Lung (tissue), 12 donors: ENCODE data around the gene HIPK2. TPM values are rescaled to one million over a fixed set of nuclear protein-coding genes. Genes with fewer than 3 reads are reported as not detected.

Experiments used
- ATAC-seq: fragments of 200-7000 bp; cut with Tn5 transposase; one replicate; pipeline ENCODE4 v1.9.1; 2020; ENCODE audit warnings: moderate number of reproducible peaks; ENCODE audit not compliant: insufficient read depth, low FRiP score
- DNase-seq, 3 donors: peaks; one replicate each; pipeline ENCODE4 v3.0.0-alpha.2; 2013 to 2017
- H3K27ac ChIP-seq, 2 donors: one replicate each; pipeline ENCODE4 v1.5.1; 2013; ENCODE audit warnings: mild to moderate bottlenecking in 2 of 2, moderate library complexity in 2 of 2, control low read depth in 1 of 2, inconsistent platforms in 1 of 2, low read depth in 1 of 2, low read length in 1 of 2
- H3K27me3 ChIP-seq, 3 donors: one replicate each; pipeline ENCODE4 v1.5.1; 2013; ENCODE audit warnings: low read length in 2 of 3; ENCODE audit not compliant: control insufficient read depth in 3 of 3, insufficient read depth in 3 of 3
- H3K36me3 ChIP-seq, 4 donors: one replicate each; pipeline ENCODE4 v1.5.1; 2013; ENCODE audit warnings: low read length in 4 of 4, mild to moderate bottlenecking in 1 of 4, moderate library complexity in 1 of 4; ENCODE audit not compliant: control insufficient read depth in 4 of 4, insufficient read depth in 4 of 4
- H3K4me1 ChIP-seq, 5 donors: one replicate each; pipeline ENCODE4 v1.5.1; 2013; ENCODE audit warnings: low read length in 5 of 5, mild to moderate bottlenecking in 2 of 5, moderate library complexity in 1 of 5; ENCODE audit not compliant: control insufficient read depth in 5 of 5, insufficient read depth in 5 of 5
- H3K4me3 ChIP-seq: one replicate; pipeline ENCODE4 v1.5.1; 2013; ENCODE audit warnings: mild to moderate bottlenecking, control low read depth, moderate library complexity
- H3K9ac ChIP-seq, 2 donors: one replicate each; pipeline ENCODE4 v1.5.1; 2013; ENCODE audit warnings: low read length in 2 of 2, control low read depth in 1 of 2; ENCODE audit not compliant: insufficient read depth in 1 of 2
- H3K9me3 ChIP-seq, 4 donors: one replicate each; pipeline ENCODE4 v1.5.1; 2013; ENCODE audit warnings: low read length in 3 of 4, mild to moderate bottlenecking in 1 of 4, moderate library complexity in 1 of 4; ENCODE audit not compliant: control insufficient read depth in 4 of 4, insufficient read depth in 3 of 4
- WGBS, 2 donors: extraction: QIAGEN DNeasy Blood & Tissue Kit; methylation state at CpG; one replicate each; pipeline ENCODE4 v1.1.7; 2013; 5-methylcytosine and 5-hydroxymethylcytosine counted together
- polyA plus RNA-seq, 2 donors: library from polyadenylated mRNA; stranded (reverse); fragments of 200-250 nt; gene quantifications; one replicate each; pipeline ENCODE4 v1.2.1, GENCODE V29; 2013
- total RNA-seq, 2 donors: library from RNA; depleted of rRNA in 1 of 2; stranded (reverse); fragments of >200 nt in 1 of 2; gene quantifications; one replicate each; pipeline ENCODE4 v1.2.1, GENCODE V29; 2014 to 2021
- TF ChIP-seq, protein P1 (sequence below): IDR thresholded peaks from 2 replicates; pipeline ENCODE4 v1.5.1; 2012; ENCODE audit warnings: mild to moderate bottlenecking; ENCODE audit errors: control extremely low read depth, extremely low read depth
- donor health status: control.
- donor health status: control.
- donor health status: Bipolar disorder and iron deficiency.
- donor health status: healthy.
- donor health status: DM: yes; HTN: yes; CAD: no.

The HIPK2 gene
- total and polyA plus RNA-seq, 4 donors = 8.7 to 65.1 (median 18.3) TPM

- no peak overlapping the region for H3K9ac ChIP-seq
- H3K27ac ChIP-seq = no peak overlapping the region
- H3K27me3 ChIP-seq = peaks cover 0 to 2% (median 0%) of the 10 kb centered on the region in 3 donors
- peaks cover 0 to 2% (median 0%) of the 10 kb centered on the region in 4 donors for H3K9me3 ChIP-seq
- DNase-seq (no peak), ATAC-seq (no peak)
- TF ChIP-seq, protein P1, sequence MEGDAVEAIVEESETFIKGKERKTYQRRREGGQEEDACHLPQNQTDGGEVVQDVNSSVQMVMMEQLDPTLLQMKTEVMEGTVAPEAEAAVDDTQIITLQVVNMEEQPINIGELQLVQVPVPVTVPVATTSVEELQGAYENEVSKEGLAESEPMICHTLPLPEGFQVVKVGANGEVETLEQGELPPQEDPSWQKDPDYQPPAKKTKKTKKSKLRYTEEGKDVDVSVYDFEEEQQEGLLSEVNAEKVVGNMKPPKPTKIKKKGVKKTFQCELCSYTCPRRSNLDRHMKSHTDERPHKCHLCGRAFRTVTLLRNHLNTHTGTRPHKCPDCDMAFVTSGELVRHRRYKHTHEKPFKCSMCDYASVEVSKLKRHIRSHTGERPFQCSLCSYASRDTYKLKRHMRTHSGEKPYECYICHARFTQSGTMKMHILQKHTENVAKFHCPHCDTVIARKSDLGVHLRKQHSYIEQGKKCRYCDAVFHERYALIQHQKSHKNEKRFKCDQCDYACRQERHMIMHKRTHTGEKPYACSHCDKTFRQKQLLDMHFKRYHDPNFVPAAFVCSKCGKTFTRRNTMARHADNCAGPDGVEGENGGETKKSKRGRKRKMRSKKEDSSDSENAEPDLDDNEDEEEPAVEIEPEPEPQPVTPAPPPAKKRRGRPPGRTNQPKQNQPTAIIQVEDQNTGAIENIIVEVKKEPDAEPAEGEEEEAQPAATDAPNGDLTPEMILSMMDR = no peak
- H3K4me1 ChIP-seq = peaks cover 0 to 7% (median 0%) of the 10 kb centered on the region in 5 donors
- WGBS, 2 donors = 90 to 92% methylated on average over 11 of the region's 11 CpGs
- H3K4me3 ChIP-seq = no peak overlapping the region
- no peaks in the 10 kb centered on the region for H3K36me3 ChIP-seq
Measured at GRCh38 chr7:139560678-139561077, 217.1 kb downstream of the HIPK2 start.

DNA sequence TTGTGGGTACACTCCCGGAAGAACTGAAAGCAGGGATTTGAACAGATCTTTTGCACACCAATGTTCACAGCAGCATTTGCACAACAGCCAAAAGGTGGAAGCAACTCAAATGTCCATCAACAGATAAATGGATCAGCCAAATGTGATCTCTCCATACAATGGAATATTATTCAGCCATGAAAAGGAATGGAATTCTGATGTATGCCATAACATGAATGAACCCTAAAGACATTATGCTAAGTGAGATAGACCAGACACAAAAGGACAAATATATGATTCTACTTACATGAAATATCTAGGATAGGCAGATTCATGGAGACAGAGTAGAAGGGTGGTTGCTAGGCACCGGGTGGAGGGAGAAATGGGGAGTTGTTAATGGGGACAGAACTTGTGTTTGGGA lies 217.6 kb downstream of the HIPK2 start:
- Histone ChIP-seq H3K4me3 (no peak overlapping the region), H3K9me3 (peaks cover 0 to 2% (median 0%) of the 10 kb centered on the region in 4 donors), H3K4me1 (peaks cover 0 to 7% (median 0%) of the 10 kb centered on the region in 5 donors), H3K36me3 (no peaks in the 10 kb centered on the region), H3K9ac (no peak overlapping the region), H3K27ac (no peak overlapping the region), H3K27me3 (peaks cover 0 to 2% (median 0%) of the 10 kb centered on the region in 3 donors)
- 92 to 94% methylated on average over 2 of the region's 2 CpGs for WGBS, 2 donors
- TF ChIP-seq, protein P1 = no peak
- no peak for DNase-seq
- ATAC-seq = no peak

DNA sequence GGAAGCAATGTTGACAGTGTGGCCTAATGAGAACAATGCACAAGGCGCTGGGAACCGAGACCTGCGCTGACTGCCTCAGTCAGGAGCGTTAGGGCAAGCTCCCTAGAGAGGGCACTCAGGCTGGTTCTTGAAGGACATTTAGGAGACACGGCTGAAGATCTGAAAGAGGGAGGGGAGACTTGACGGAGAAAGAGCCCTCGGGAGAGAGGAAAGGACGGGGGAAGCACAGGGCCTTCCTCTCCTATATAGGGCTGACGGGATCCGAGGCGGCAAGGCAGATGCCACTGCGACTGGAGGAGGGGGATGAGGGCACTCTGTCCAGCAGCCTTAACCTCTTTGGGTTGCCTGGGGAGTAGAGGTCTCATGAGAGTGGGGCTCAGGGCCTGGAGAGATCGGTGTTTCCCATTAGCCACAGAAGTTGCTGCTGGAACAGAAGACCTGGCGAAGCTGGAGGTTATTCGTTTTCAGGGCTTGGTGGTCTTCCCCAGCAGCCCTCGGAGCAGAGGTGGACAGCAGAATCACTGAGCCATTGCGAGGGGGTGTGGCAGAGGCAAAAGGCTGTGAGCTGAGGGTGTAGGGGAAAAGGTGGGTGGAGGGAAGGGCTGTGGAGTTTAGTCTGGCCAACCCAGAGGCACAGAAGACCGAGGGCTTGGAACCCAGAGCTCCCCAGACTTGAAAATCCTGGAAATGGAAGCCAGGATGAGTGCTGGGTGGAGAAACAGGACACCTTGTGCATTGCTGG lies 218.3 kb downstream of the HIPK2 start:
- no peak for ATAC-seq
- DNase-seq = no peak
- WGBS, 2 donors = 79 to 82% methylated on average over 18 of the region's 18 CpGs
- TF ChIP-seq, protein P1 = no peak
- H3K27ac ChIP-seq = no peak overlapping the region
- peaks cover 0 to 2% (median 0%) of the 10 kb centered on the region in 3 donors for H3K27me3 ChIP-seq
- H3K36me3 ChIP-seq = no peaks in the 10 kb centered on the region
- H3K9ac ChIP-seq = no peak overlapping the region
- H3K4me1 ChIP-seq = peaks cover 0 to 7% (median 0%) of the 10 kb centered on the region in 5 donors
- H3K4me3 ChIP-seq = no peak overlapping the region
- H3K9me3 ChIP-seq = peaks cover 0 to 2% (median 0%) of the 10 kb centered on the region in 4 donors
